ENCODE results near the gene GAP43. TPM values are rescaled to one million over a fixed set of nuclear protein-coding genes. Genes with fewer than 3 reads are reported as not detected.

The GAP43 gene
- total and polyA plus RNA-seq, 2 of the 4 experiments (the other 2 are of a cell fraction), result 0.36 to 0.51 TPM

DNA sequence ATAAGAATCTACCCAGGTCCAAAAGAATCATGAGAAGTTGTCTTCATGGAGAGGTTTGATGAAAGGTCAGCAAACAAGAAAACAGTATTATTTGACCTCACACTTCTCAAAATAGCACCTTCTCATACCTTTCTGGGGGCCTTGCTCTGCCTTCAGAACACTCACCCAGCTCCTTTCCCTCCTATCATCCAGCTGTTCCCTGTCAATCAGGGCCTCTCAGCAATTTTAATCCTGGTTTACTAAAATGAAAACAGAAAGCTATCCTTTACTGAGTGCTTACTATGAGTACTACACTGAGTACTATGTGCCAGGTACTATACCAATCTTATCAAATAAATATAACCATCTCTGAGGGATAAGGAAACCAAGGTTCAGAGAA is 138.6 kb downstream of the GAP43 start:
- no peak overlapping the region for H2AK5ac ChIP-seq (ENCODE audit: low read depth, low read length)
- H3K14ac ChIP-seq (replicated peaks; ENCODE audit: low read depth, low read length), result no peak overlapping the region
- no peaks in the 10 kb centered on the region for H4K20me1 ChIP-seq (ENCODE audit: insufficient read depth, low read length)
- no peak overlapping the region for H4K5ac ChIP-seq (ENCODE audit: low read depth, low read length)
- no peak overlapping the region for H3K4me2 ChIP-seq (ENCODE audit: low read depth, low read length)
- H3K27me3 ChIP-seq (ENCODE audit: control insufficient read depth, insufficient read depth, low read length), result no peaks in the 10 kb centered on the region; the same call in 1 of the 2 replicates
- no peaks in the 10 kb centered on the region for H3K9me3 ChIP-seq (ENCODE audit: control insufficient read depth, insufficient read depth, low read length)
- H4K8ac ChIP-seq (ENCODE audit: low read depth in 2 of 2, low read length in 2 of 2), result no peak overlapping the region
- H3K36me3 ChIP-seq (ENCODE audit: control insufficient read depth, insufficient read depth, low read length), result no peaks in the 10 kb centered on the region
- H3K9ac ChIP-seq (ENCODE audit: low read depth, low read length), result no peak overlapping the region
- intact Hi-C loops (cut with micrococcal nuclease), result no loop called here
- POLR2A ChIA-PET (ENCODE audit: unreplicated experiment), result no interaction called here
- CTCF ChIA-PET, result no interaction called here
- H2BK15ac ChIP-seq (ENCODE audit: low read depth, low read length), result no peak overlapping the region
- H3K56ac ChIP-seq (ENCODE audit: extremely low read depth, insufficient read depth, low read length), result no peak overlapping the region
- in situ Hi-C loops (cut with MboI; ENCODE audit: low sequenced_read_pairs), result no loop called here
- H3K23ac ChIP-seq (ENCODE audit: low read depth, low read length), result no peak overlapping the region
- no TSS peak for BruUV-seq (replicated peaks)
- H3K4me1 ChIP-seq (ENCODE audit: control insufficient read depth, insufficient read depth, low read length), result peaks cover 5% of the 10 kb centered on the region
- ATAC-seq (ENCODE audit: low read depth) (no peak), DNase-seq (no peak)
- H3K4me3 ChIP-seq (ENCODE audit: insufficient read depth, low read depth, low read length), result no peak overlapping the region
- dilution Hi-C loops (cut with HindIII; ENCODE audit: low sequenced_read_pairs, unreplicated experiment), result no loop called here
- H2BK120ac ChIP-seq (ENCODE audit: low read depth, low read length), result no peak overlapping the region
- H2BK20ac ChIP-seq (ENCODE audit: low read depth, low read length), result no peak overlapping the region
- no peak overlapping the region for H3K18ac ChIP-seq (ENCODE audit: low read depth, low read length)
- H4K91ac ChIP-seq (ENCODE audit: insufficient read depth, low read depth, low read length), result no peak overlapping the region
- no peaks in the 10 kb centered on the region for H3K9me1 ChIP-seq (ENCODE audit: insufficient read depth, low read length)
- no peak overlapping the region for H3K27ac ChIP-seq (ENCODE audit: insufficient read depth, low read length)
- no peak for TF ChIP-seq SMC3 (IDR thresholded peaks at IDR 0.05; ENCODE audit: low read depth, low read length)
- H3K4ac ChIP-seq (ENCODE audit: low read depth, low read length), result no peak overlapping the region
- H2BK5ac ChIP-seq (ENCODE audit: low read depth, low read length, poor library complexity, severe bottlenecking), result no peak overlapping the region
- no peak overlapping the region for H2AFZ ChIP-seq (replicated peaks; ENCODE audit: low read length, poor library complexity)
- H3K79me1 ChIP-seq (ENCODE audit: low read depth in 1 of 2, low read length in 2 of 2), result no peaks in the 10 kb centered on the region
- no peak overlapping the region for H2AK9ac ChIP-seq (replicated peaks; ENCODE audit: low read depth, low read length, poor library complexity)
